Activated CD8-positive, alpha-beta T cell treated with anti-CD3 and anti-CD28 coated beads, Interleukin-2, amount 10 ng/mL, durations not matched to agents 7 days and 5 days (primary cell): Measurements from ENCODE around the gene MDFI. TPM values are rescaled to one million over a fixed set of nuclear protein-coding genes. Genes with fewer than 3 reads are reported as not detected.
A peak's percentile ranks its signal among the peaks of the same experiment; 100 is the strongest.

ENCODE experiments used
- ATAC-seq: fragments of 150-1000 bp; cut with Tn5 transposase; one replicate; pipeline ENCODE4 v1.10.0; 2021; ENCODE audit warnings: moderate library complexity
- CTCF ChIA-PET: fragments of 350-600 bp; sonication (Branson Sonifier 250); formaldehyde crosslinking; loops from one replicate; lab custom pipeline; 2021; ENCODE audit warnings: antibody characterized with exemption; lab: Charles Lee
- POLR2A ChIA-PET: fragments of 350-600 bp; sonication (Branson Sonifier 250); formaldehyde crosslinking; loops from one replicate; lab custom pipeline; 2021; ENCODE audit warnings: antibody characterized with exemption; lab: Charles Lee
- DNase-seq: peaks from one replicate; pipeline ENCODE4 v3.0.0-alpha.2; 2020
- H3K27ac Mint-ChIP-seq: one replicate; pipeline ENCODE4 v1.8.0; 2021; ENCODE audit warnings: mild to moderate bottlenecking, mixed read lengths
- H3K27me3 Mint-ChIP-seq: one replicate; pipeline ENCODE4 v1.8.0; 2021; ENCODE audit warnings: low read depth, mixed read lengths
- H3K36me3 Mint-ChIP-seq: one replicate; pipeline ENCODE4 v1.8.0; 2021; ENCODE audit warnings: low read depth, mixed read lengths
- H3K4me1 Mint-ChIP-seq: one replicate; pipeline ENCODE4 v1.8.0; 2021; ENCODE audit warnings: low read depth, mixed read lengths
- H3K4me3 Mint-ChIP-seq: one replicate; pipeline ENCODE4 v1.8.0; 2021; ENCODE audit warnings: mild to moderate bottlenecking, mixed read lengths
- H3K9me3 Mint-ChIP-seq: one replicate; pipeline ENCODE4 v1.8.0; 2022; ENCODE audit warnings: mixed read lengths; ENCODE audit not compliant: insufficient read depth
- total RNA-seq, 2 experiments: library from RNA; stranded (reverse); gene quantifications; one replicate each; pipeline ENCODE4 v1.2.3, GENCODE V29; 2021

Gene MDFI
- total RNA-seq, 2 experiments from 2014 or later: not detected

- Mint-ChIP-seq H3K36me3 (no peaks in the 10 kb centered on the region), H3K4me1 (no peaks in the 10 kb centered on the region), H3K27ac (no peak overlapping the region), H3K4me3 (no peak overlapping the region), H3K27me3 (no peaks in the 10 kb centered on the region), H3K9me3 (no peaks in the 10 kb centered on the region)
- CTCF ChIA-PET: interaction anchor here (1.1 to 2.5 kb wide), 3 partner anchors 86 to 228 kb away, joined by 3 to 16 read pairs (median 5); no protein-coding TSS in a partner anchor
- DNase-seq: no peak
- POLR2A ChIA-PET: no interaction called here
- ATAC-seq: no peak
Measured at GRCh38 chr6:41596096-41596685, 42.1 kb upstream of the MDFI start.

- Mint-ChIP-seq H3K9me3 (no peaks in the 10 kb centered on the region), H3K4me3 (no peak overlapping the region), H3K36me3 (no peaks in the 10 kb centered on the region), H3K27me3 (no peaks in the 10 kb centered on the region), H3K27ac (no peak overlapping the region), H3K4me1 (no peaks in the 10 kb centered on the region)
- ATAC-seq (no peak), DNase-seq (no peak)
- CTCF ChIA-PET: interaction anchor here (0.7 to 1.1 kb wide), 2 partner anchors 85 to 86 kb away, joined by 3 to 4 read pairs; no protein-coding TSS in a partner anchor
- POLR2A ChIA-PET: no interaction called here
Measured at GRCh38 chr6:41596807-41597206, 41.5 kb upstream of the MDFI start.

- Mint-ChIP-seq H3K27me3 (no peaks in the 10 kb centered on the region), H3K4me1 (no peaks in the 10 kb centered on the region), H3K9me3 (no peaks in the 10 kb centered on the region), H3K36me3 (no peaks in the 10 kb centered on the region), H3K27ac (no peak overlapping the region), H3K4me3 (no peak overlapping the region)
- CTCF ChIA-PET: interaction anchor here (0.7 to 1.1 kb wide), 3 partner anchors 14 to 86 kb away, joined by 3 to 4 read pairs (median 3); no protein-coding TSS in a partner anchor
- DNase-seq: no peak
- POLR2A ChIA-PET: no interaction called here
- peak; percentile 34 for ATAC-seq
Measured at GRCh38 chr6:41597246-41598000, 40.8 kb upstream of the MDFI start.

- Mint-ChIP-seq H3K27me3 (no peaks in the 10 kb centered on the region), H3K9me3 (no peaks in the 10 kb centered on the region), H3K4me3 (no peak overlapping the region), H3K36me3 (no peaks in the 10 kb centered on the region), H3K4me1 (peaks cover 4% of the 10 kb centered on the region), H3K27ac (no peak overlapping the region)
- DNase-seq: no peak
- ChIA-PET POLR2A (interaction anchor here (0.6 kb wide), 1 partner anchor 144 kb away, joined by 3 read pairs; no protein-coding TSS in a partner anchor), CTCF (interaction anchor here (0.7 kb wide), 1 partner anchor 85 kb away, joined by 3 read pairs; no protein-coding TSS in a partner anchor)
- ATAC-seq: no peak
Measured at GRCh38 chr6:41598670-41599014, 39.6 kb upstream of the MDFI start.

- Mint-ChIP-seq H3K9me3 (no peaks in the 10 kb centered on the region), H3K27me3 (no peaks in the 10 kb centered on the region), H3K4me3 (no peak overlapping the region), H3K27ac (no peak overlapping the region), H3K4me1 (peaks cover 4% of the 10 kb centered on the region), H3K36me3 (no peaks in the 10 kb centered on the region)
- ChIA-PET POLR2A (interaction anchor here (0.6 kb wide), 1 partner anchor 145 kb away, joined by 3 read pairs; no protein-coding TSS in a partner anchor), CTCF (interaction anchor here (0.7 kb wide), 1 partner anchor 84 kb away, joined by 3 read pairs; no protein-coding TSS in a partner anchor)
- DNase-seq (no peak), ATAC-seq (no peak)
Measured at GRCh38 chr6:41599015-41599851, 39.0 kb upstream of the MDFI start.

- Mint-ChIP-seq H3K4me3 (no peak overlapping the region), H3K27ac (no peak overlapping the region), H3K9me3 (no peaks in the 10 kb centered on the region), H3K4me1 (peaks cover 4% of the 10 kb centered on the region), H3K27me3 (no peaks in the 10 kb centered on the region), H3K36me3 (no peaks in the 10 kb centered on the region)
- CTCF ChIA-PET: interaction anchor here (7.4 kb wide), 1 partner anchor 84 kb away, joined by 74 read pairs; no protein-coding TSS in a partner anchor
- no peak for DNase-seq
- POLR2A ChIA-PET: no interaction called here
- no peak for ATAC-seq
Measured at GRCh38 chr6:41599852-41600445, 38.3 kb upstream of the MDFI start.

- ChIA-PET CTCF (interaction anchor here (2.5 to 7.4 kb wide), 3 partner anchors 80 to 233 kb away, joined by 12 to 74 read pairs (median 24); no protein-coding TSS in a partner anchor), POLR2A (no interaction called here)
- no peak overlapping the region for H3K4me3 Mint-ChIP-seq
- H3K9me3 Mint-ChIP-seq: no peaks in the 10 kb centered on the region
- DNase-seq (no peak), ATAC-seq (no peak)
- peaks cover under 1% of the 10 kb centered on the region for H3K27me3 Mint-ChIP-seq
- H3K27ac Mint-ChIP-seq: no peak overlapping the region
- H3K4me1 Mint-ChIP-seq: peaks cover 4% of the 10 kb centered on the region
- no peaks in the 10 kb centered on the region for H3K36me3 Mint-ChIP-seq
Measured at GRCh38 chr6:41600499-41601247, 37.6 kb upstream of the MDFI start.

- H3K4me3 Mint-ChIP-seq: no peak overlapping the region
- H3K36me3 Mint-ChIP-seq: no peaks in the 10 kb centered on the region
- DNase-seq (no peak), ATAC-seq (no peak)
- H3K27ac Mint-ChIP-seq: no peak overlapping the region
- peaks cover 3% of the 10 kb centered on the region for H3K27me3 Mint-ChIP-seq
- POLR2A ChIA-PET: no interaction called here
- no peaks in the 10 kb centered on the region for H3K9me3 Mint-ChIP-seq
- CTCF ChIA-PET: interaction anchor here (2.5 to 7.4 kb wide), 3 partner anchors 80 to 233 kb away, joined by 12 to 74 read pairs (median 24); no protein-coding TSS in a partner anchor
- H3K4me1 Mint-ChIP-seq: peaks cover 4% of the 10 kb centered on the region
Measured at GRCh38 chr6:41601248-41601549, 37.1 kb upstream of the MDFI start.

- ATAC-seq (no peak), DNase-seq (no peak)
- ChIA-PET CTCF (interaction anchor here (0.6 to 7.4 kb wide), 21 partner anchors 8 to 850 kb away, joined by 3 to 74 read pairs (median 3); partner anchors contain the start of gene TOMM6), POLR2A (interaction anchor here (1.5 kb wide), 1 partner anchor 81 kb away, joined by 6 read pairs; no protein-coding TSS in a partner anchor)
- Mint-ChIP-seq H3K9me3 (no peaks in the 10 kb centered on the region), H3K27ac (no peak overlapping the region), H3K27me3 (peaks cover 3% of the 10 kb centered on the region), H3K4me3 (no peak overlapping the region), H3K4me1 (peaks cover 4% of the 10 kb centered on the region), H3K36me3 (no peaks in the 10 kb centered on the region)
Measured at GRCh38 chr6:41602422-41602743, 35.9 kb upstream of the MDFI start.

GRCh38 chr6:41602864-41603608 is 35.2 kb upstream of the MDFI start:
- Mint-ChIP-seq H3K4me1 (peaks cover 4% of the 10 kb centered on the region), H3K4me3 (no peak overlapping the region), H3K9me3 (no peaks in the 10 kb centered on the region), H3K27ac (peak overlapping the region; percentile 18), H3K27me3 (peaks cover 3% of the 10 kb centered on the region), H3K36me3 (no peaks in the 10 kb centered on the region)
- ATAC-seq (peak; percentile 89), DNase-seq (peak; percentile 84)
- CTCF ChIA-PET: interaction anchor here (0.6 to 7.4 kb wide), 22 partner anchors 9 to 849 kb away, joined by 3 to 74 read pairs (median 3); partner anchors contain the start of gene TOMM6
- POLR2A ChIA-PET: interaction anchor here (1.5 kb wide), 1 partner anchor 81 kb away, joined by 6 read pairs; no protein-coding TSS in a partner anchor
